OCI-LY1 (cell line): Measurements from ENCODE around the gene MYO9A.

Source experiments
- EZH2 ChIP-seq: fragments of 200-600 bp; sonication (generic), shearing (Covaris generic); IDR thresholded peaks from 2 replicates; pipeline ENCODE4 v1.8.0; 2017; ENCODE audit warnings: borderline replicate concordance, mixed run types, mild to moderate bottlenecking, antibody characterized with exemption, low read length, moderate library complexity, mixed read lengths
- TF ChIP-seq, protein P1 (sequence below): fragments of 200-600 bp; sonication (generic), shearing (Covaris generic); IDR thresholded peaks from 2 replicates; pipeline ENCODE4 v1.5.1; 2017; ENCODE audit warnings: mild to moderate bottlenecking, antibody characterized with exemption, low read length, moderate library complexity, mixed read lengths

DNA sequence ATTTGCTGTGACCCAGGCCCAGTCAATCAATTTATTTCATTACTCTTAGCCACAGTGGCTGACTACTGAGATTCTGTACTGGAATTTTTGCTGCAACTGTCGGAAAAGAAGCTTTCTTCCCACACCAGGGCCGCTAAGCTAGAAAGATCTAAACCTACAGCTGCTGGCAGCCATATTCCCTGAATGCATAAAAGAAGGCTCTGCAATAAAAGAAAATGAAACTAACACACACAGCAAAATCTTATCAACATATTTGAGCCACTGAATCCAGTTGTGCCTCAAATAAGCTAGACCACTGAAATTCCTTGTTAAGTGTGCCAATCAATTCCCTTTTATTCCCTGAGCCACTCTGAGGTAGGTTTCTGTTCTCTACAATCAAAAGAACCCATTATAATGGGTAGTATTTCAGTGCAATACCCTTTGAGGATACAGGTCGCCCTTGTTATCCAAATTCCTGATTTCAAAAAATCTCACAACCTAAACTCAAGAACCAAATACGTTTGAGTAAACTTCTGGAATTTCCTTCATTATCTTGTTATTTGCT is 60.3 kb downstream of the MYO9A start:
- TF ChIP-seq, protein P1, sequence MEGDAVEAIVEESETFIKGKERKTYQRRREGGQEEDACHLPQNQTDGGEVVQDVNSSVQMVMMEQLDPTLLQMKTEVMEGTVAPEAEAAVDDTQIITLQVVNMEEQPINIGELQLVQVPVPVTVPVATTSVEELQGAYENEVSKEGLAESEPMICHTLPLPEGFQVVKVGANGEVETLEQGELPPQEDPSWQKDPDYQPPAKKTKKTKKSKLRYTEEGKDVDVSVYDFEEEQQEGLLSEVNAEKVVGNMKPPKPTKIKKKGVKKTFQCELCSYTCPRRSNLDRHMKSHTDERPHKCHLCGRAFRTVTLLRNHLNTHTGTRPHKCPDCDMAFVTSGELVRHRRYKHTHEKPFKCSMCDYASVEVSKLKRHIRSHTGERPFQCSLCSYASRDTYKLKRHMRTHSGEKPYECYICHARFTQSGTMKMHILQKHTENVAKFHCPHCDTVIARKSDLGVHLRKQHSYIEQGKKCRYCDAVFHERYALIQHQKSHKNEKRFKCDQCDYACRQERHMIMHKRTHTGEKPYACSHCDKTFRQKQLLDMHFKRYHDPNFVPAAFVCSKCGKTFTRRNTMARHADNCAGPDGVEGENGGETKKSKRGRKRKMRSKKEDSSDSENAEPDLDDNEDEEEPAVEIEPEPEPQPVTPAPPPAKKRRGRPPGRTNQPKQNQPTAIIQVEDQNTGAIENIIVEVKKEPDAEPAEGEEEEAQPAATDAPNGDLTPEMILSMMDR = no peak
- TF ChIP-seq EZH2 = no peak
